HG03064 (cell line): ENCODE results near the gene ZZZ3.
"Not testable (repeated sequence)": the region's sequence is repeated elsewhere in the genome, so short reads cannot be mapped to it uniquely, and the experiment has no call there.

Experiments
- ATAC-seq: cut with Tn5 transposase; IDR thresholded peaks from one replicate; pipeline ENCODE4 v1.9.1; 2021; ENCODE audit warnings: low read depth; ENCODE audit not compliant: unreplicated experiment

Gene ZZZ3

DNA sequence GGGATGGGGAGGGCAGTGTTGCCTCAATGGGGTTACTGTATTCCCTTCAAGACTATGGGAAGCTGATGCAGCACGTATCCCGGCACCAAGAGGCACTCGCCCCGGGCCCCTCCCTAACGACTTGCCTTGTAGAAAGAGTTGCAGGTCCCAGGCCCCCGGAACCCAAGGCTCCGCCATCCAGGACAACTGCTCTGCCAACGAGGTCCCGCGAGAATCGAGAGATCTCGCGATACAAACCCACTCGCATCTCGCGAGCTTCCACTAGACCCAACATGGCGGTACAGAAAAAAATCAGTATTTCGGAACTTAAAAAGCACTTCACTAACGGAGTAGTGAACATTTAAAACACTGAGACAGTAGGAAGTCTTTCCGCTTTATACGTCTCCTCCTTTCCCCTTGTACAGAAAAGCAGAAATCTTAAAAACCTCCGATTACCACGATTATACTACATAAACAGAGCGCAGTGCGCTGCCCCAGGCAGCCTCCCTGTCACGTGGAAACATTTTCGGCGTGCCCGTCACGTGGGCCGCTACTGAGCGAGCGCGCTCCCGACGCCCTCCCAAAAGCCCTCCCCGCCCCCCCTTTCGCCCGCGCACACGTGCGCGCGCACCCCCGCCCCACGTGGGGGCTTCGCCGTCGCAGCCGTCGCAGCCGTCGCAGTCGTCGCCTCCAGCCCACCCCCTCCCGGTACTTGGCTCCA is at the start of gene ZZZ3:
TSS of gene ZZZ3 (minus strand) at position 199 of the 700 bp plus-strand sequence. CDS start 49,304 bp downstream, outside the sequence.
- peak; percentile 79 for ATAC-seq

DNA sequence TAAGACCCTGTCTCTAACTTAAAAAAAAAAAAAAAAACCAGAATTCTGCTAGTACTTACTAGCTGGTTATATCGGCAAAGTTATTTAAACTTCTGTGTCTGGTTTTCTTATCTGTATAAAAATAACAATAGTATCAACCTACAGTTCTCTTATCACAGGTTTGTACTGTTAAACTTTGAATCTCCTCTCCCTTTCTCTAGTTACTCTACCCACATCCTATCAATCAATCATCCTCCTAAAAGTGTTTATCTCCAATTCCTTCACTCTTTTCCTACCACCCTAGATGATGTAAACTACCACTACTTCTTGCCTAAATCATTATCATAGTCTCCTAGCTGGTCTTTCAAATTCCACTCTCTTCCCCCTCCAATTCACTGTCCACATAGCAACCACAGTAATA is 49.6 kb upstream of the ZZZ3 start:
- ATAC-seq, result no peak

DNA sequence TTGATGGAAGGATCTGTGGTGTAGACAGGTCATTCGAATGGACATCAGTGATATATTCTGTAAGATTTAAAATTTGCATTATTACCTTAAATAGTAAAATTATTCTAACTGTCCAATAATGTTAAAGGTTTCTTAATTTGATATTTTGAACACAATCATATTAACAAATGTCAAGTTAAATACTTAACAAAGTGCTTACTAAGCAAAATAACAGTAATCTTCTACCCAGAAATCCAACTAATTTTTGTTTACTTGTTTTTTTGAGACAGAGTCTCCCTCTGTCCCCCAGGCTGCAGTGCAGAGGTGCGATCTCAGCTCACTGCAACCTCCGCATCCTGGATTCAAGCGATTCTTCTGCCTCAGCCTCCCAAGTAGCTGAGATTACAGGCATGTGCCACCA is 43.2 kb upstream of the ZZZ3 start:
- ATAC-seq, result no peak

DNA sequence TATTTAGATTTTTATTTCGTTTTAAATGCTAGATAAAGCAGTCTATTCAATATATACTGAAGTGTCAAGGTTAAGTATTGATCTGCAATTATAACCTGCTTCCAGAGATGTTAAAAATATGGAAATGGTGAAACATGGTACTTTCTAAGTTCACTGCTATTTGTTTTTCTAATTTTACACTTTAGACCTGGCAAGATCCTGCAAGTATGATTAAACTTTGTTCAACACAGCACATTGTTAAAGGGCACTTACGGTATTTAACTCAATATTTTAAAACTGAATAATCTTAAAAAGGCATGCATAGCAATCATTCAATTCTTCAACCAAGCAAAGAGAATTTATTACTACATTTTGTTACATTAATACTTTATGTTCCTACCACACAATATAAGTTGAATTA is 35.7 kb upstream of the ZZZ3 start:
- ATAC-seq, result no peak

DNA sequence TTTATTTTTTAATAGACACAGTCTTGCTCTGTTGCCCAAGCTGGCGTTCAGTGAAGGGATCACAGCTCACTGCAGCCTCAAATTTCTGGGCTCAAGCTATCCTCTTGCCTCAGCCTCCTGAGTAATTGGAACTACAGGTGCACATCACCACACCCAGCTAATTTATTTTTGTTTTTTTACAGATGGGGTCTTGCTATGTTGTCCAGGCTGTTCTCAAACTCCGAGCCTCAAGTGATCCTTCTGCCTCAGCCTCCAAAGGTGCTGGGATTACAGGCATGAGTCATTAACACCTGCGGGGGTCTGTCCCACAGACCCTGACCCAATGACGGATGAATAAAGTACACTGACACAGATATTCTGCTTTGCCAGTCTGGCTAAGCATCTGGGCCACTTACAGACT is 33.6 kb upstream of the ZZZ3 start:
- no peak for ATAC-seq

DNA sequence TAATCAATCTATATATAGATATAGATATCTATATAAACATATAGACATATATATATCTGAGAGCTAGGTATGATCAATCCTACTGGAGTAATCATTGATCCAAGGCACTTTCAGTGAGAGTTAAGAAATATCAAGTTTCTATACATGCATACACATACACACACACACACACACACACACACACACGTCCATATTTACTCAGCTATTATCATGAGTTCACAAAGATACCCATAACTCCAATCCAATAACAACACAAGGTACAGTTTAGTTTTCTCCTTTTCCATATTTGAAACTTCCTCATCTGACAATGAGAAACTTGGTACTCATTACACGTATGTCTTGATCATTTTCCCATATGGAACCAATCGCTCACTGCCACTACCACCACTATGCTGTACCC is 27.3 kb upstream of the ZZZ3 start:
- no peak for ATAC-seq

DNA sequence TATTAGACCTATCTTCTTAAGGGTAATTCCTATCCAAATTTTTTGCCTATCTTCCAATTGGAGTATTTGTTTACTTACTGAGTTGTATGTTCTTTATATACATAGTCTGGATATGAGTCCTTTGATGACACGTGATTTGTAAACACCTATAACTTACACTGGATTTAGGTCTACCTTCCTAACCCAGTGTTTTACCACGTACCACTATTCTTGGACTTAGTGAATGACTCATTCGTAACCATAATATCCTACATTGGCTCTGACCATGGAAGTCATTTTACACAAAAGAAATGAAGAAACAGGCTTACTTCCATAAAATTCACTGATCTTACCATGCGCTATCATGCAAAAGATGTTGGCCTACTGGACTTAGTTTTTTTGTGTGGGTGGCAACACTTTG is 23.9 kb upstream of the ZZZ3 start:
- ATAC-seq, result no peak

DNA sequence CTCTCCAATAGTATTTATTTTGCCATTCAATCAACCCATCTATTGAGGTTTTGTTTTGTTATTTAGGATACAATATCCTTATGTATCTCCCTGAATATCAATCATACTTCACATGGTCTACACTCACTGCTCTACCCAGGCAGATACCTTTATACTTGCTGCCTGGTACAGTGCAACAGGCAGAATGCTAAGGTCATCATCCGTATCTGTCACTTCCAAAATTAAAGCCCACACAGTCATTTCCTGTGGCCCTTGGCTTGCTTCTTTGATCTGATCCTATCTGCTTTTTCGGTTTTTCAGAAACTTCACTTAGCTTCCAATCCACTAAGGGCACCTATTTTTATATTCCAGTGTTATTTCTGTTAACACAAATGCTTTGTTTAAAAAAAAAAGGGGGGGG is 22.3 kb upstream of the ZZZ3 start:
- no peak for ATAC-seq

DNA sequence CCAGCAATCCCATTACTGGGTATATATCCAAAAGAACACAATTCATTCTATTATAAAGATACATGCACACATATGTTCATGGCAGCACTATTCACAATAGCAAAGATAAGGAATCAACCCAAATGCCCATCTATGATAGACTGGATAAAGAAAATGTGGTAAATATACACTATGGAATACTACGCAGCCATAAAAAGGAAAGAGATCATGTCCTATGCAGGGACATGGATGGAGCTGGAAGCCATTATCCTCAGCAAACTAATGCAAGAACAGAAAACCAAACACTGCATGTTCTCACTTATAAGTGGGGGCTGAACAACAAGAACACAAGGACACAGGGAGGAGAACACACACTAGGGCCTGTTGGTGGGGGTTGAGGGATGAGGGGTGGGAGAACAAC is 17.2 kb upstream of the ZZZ3 start:
- ATAC-seq, result not testable (repeated sequence)

DNA sequence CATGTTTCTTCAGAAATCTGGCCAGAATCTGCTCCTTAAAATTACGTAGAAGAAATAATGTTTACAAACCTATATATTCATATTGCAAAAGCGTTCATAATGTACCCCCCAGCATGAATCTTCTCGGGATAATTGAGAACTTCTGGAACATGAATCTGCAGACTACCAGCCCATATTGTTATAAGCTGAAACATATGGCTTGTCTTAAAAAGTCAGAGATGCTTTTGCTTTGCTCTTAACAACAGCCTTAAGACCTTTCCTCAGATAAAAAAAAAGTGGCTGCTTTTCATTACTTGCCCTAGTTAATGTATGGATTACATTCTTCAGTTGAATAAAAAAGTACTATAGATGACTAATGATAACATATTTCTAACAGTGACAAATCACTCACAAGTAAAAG is 15.0 kb upstream of the ZZZ3 start:
- ATAC-seq, result no peak

DNA sequence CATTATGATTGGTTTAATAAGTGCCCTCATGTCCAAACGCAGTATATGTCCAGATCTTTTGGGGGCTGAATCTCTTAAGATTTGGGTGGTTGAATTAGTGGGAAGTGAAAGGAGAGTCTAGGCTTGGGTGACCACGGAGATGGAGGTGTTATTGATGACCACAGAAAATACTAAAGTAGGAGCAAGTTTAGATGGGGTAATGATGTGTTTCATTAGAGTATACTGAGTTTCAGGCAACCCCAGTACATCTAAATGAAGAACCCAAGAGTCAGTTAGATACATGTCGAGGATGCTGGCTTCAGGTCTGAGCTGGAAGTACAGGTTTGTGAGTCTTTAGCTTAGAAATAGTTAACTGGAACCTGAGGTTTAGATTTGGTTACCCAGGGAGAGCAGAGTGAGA is 6.5 kb upstream of the ZZZ3 start:
- ATAC-seq, result no peak

DNA sequence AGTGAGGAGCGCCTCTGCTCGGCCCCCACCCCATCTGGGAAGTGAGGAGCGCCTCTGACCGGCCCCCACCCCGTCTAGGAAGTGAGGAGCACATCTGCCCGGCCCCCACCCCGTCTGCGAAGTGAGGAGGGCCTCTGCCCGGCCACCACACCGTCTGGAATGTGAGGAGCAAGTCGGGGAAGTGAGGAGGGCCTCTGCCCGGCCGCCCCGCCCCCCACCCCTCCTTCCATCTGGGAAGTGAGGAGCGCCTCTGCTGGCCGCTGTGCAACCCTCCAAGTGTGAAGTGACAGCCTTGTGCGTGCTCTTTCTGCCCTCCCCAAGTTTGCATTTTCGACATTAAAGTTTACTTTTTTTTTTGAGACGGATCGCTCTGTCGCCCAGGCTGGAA is 5.1 kb upstream of the ZZZ3 start:
- ATAC-seq, result no peak

DNA sequence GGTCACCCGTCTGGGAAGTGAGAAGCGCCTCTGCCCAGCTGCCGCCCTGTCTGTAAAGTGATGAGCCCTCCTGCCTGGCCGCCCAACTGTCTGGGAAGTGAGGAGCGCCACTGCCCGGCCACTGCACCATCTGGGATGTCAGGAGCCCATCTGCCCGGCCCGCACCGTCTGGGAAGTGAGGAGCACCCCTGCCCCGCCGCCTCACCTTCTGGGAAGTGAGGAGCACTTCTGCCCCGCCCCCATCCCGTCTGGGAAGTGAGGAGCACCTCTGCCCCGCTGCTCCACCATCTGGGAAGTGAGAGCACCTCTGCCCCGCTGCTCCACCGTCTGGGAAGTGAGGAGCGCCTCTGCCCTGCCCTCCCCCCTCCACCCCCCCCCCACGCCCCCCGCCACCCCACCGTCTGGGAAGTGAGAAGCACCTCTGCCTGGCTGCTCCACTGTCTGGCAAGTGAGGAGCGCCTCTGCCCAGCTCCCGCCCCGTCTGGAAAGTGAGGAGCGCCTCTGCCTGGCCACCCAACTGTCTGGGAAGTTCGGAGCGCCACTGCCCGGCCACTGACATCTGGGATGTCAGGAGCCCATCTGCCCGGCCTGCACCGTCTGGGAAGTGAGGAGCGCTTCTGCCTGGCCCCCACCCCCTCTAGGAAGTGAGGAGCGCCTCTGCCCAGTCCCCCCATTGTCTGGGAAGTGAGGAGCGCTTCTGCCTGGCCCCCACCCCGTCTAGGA is 4.5 kb upstream of the ZZZ3 start:
- no peak for ATAC-seq

DNA sequence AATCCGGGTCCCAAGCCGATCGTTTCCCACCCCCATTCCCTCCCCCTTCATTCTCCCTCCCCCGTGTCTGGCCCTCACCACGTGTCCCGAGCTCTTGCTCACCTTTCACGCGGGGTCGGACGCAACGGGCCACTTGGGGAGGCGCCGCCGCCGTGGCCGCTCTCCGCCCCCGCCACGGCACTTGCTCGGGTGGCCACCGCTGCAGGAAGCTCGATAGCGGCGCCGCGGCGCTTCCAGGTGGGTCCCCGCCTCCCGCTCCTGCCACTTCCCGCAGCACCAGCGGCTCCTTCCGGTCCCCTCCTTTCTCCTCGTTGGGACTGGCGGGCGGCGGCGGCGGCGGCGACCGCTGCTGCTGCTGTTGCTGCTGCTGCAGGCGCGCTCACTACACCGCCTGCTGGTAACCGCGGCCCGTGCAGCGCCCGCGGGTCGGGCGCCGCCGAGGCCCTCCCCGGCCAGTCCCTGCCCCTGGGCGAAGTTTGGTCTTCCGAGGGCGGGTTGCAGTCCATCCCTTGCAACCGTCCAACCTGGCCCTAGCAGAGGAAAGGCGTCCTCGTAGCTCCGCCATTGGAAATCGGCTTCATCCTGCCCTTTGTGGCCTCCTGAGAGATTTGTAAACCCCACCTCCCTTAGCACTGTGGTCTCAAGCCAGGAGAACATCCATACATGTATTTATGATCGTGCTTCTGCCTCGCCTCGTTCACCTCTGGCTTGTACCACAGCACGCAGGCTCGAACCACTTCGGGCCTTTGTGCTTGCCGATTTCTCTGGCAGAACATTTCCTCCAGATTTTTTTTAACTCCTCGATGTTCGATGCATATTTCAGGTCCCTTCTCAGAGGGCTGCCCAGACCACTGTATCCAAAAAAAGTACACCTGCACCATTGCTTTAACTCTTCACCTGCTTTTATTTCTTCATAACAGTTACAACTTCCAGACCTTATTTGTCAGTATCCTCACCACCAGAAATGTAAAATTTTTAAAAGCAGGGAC is 996 bp upstream of the ZZZ3 start:
- ATAC-seq, result peak; percentile 74

DNA sequence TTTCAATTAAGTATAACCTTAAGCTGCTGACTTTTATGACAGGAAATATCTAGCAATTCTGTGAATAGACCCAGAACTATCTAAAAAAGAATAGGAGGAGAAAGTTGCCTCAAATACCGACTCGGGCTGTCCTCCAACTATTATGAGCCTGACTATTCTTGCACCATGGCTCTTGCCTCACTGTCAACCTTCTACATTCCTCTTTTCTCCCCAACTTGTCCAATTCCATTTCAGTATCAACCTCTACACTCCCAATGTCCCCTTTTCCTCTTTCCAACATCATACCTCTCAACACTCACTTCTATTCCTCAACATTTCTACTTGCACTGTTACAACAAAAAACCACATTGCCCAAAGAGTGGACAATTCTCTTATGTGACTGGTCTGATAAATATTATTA is 2.3 kb downstream of the ZZZ3 start:
- no peak for ATAC-seq

DNA sequence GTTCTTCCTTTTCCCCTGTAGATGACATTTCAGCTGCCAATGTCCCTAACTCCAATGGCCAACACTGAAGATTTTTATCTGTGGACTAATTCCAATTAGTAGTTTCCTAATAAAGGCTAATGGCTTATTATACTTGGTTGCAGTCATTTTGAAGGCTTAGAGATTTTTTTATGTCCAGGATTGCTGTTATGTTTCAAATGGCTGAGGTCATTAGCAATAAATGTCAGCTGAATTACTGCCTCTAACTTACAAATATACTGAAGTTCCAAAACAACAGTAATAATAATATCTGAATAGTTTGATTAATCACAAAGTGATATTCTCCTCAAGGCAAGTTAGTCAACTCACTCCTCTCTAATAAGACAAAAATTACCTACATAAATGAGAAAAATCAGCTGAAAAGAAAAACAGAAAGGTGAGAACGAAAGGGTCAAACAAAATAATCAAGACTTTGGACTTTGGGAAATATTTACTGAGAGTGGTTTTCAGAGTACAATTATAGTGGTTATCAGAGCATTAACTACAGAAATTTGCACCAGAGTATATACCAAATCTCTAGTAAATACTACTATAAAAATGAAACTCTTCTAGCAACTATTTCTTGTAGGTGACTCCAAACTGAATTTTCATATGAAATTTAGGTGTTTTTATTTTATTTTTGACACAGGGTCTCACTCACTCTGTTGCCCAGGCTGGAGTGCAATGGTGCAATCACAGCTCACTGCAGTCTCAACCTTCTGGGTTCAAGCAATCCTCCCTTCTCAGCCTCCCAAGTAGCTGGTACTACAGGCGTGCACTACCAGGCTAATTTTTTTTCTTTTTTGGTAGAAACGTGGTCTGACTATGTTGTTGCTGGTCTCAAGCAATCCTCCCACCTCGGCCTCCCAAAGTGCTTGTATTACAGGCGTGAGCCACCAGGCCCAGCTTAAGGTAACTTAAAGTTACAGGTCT is 3.5 kb downstream of the ZZZ3 start:
- no peak for ATAC-seq

DNA sequence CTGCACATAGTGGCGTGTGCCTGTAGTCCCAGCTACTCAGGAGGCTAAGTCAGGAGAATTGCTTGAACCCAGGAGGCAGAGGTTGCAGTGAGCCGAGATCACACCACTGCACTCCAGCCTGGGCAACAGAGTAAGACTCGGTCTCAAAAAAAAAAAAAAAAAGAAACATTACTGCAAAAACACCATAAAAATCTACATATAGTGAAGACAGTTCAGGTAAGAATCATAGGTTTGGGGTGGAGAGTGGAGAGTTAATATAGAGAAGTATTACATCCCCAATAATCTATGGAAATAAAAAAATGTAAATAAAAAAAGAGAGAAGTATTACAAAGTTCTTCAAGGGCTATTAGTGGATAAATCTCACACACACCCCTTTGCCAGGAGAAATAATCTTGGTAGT is 7.7 kb downstream of the ZZZ3 start:
- not testable (repeated sequence) for ATAC-seq

DNA sequence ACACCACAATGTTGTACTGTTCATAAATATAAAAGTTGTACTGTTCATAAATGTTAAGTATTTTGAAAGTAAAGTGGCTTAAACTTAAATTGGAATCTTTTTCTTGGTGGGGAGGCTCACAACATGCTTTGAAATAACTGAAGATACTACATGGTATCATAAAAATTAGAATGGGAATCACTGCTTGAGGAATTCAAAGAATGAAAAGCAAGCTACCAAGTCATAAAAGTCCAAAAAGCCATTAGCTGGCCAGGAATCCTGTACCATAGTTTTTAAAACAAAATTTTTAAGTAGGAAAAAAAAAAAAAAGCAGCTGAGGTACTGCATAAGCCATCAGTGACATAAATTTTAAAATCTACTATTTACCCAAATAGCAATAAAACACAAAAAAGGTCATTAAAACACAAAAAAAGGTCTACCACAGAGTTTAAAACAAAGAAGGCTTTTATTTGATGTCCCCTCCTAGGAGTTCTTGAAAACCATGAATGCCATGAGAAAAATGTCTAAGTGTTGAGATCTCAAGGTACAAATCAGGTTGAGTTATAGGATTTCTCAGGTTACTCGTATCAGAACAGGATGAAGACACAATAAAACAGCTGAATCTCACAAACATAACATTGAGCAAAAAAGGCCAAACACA is 8.6 kb downstream of the ZZZ3 start:
- ATAC-seq, result no peak

DNA sequence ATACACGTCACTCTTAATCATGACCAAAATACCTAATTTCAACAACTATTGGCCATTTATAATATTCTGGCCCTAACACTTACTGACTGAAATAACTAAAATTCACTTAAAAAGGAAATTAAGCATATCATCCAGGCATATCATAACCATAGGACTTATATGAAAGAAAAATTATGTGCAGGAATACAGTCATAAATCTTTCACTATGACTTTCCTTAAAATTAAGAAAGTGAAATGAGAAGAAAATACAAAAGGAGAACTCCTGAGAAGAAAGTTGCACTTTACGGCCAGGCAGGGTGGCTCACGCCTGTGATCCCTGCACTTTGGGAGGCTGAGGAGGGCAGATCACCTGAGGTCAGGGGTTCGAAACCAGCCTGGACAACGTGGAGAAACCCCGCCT is 9.4 kb downstream of the ZZZ3 start:
- ATAC-seq, result no peak

DNA sequence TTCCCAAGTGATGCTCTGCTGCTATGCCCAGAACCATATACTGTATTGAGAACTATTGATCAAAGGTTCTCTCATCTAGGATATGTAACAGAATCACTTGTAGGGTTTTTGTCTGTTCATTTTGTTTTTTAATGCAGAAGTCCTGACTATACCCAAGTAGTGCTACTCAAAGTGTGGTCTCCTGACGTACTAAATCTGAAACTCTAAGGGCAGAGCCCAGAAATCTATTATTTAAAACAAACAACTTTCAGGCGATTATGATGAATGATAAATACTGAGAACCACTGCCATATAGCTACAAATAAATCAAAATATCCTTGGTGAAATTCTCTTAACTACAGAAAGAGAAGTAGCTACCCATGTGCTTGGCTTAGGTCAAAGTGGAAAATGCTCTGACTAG is 10.1 kb downstream of the ZZZ3 start:
- ATAC-seq, result no peak
